ENCODE results near the gene HINFP. TPM values are rescaled to one million over a fixed set of nuclear protein-coding genes. Genes with fewer than 3 reads are reported as not detected.

Gene HINFP
- total and polyA plus RNA-seq, 9 of the 15 experiments (the other 6 are each of a cell fraction or from before 2014, with no cell fraction given): 13.8 to 34.1 (median 22.5) TPM

DNA sequence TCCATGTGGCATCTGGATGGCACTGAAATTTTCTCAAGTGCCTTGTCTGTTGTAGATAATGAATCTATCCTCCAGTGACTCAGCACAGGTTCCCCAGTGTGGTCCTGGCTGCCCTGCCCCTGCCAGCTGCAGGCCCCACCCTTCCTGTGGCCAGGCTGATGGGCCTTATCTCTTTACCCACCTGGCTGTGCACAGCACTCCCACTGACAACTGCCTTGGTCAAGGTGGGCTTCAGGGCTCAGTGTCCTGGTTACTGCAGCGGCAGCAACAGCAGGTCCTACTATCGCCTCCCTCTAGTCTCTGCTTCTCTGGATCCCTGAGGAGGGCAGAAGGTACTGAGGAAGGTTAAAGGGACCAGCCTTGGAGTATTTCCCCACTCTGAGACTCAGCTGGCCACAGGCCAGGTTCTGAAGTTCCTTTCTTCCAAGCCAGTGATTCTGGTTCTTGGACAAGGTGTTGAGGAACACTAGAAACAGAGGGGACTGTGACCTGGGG, 33.6 kb upstream of the HINFP start (continued):
- TF ChIP-seq YY1 (IDR thresholded peaks at IDR 0.05; ENCODE audit: borderline replicate concordance in 1 of 3, control insufficient read depth in 1 of 3, extremely low read depth in 1 of 3, insufficient read depth in 3 of 3, insufficient read length in 1 of 3, insufficient replicate concordance in 2 of 3, low read depth in 1 of 3, low read length in 2 of 3) (peak in 2 of 3 experiments; percentile 6 to 15), HIVEP1 (CRISPR knock-in tag; IDR thresholded peaks at IDR 0.05) (0 out of 2 replicates have a peak, but pooled peaks have one; percentile 1), PTRF (tag; IDR thresholded peaks at IDR 0.05) (no peak), IRF2 (CRISPR knock-in tag; IDR thresholded peaks at IDR 0.05) (no peak), SUPT5H (IDR thresholded peaks at IDR 0.05) (peak; percentile 80), WHSC1 (IDR thresholded peaks at IDR 0.05; ENCODE audit: low read length) (no peak), KLF13 (tag; IDR thresholded peaks at IDR 0.05; ENCODE audit: borderline replicate concordance, low read depth) (peak; percentile 48; the same call in 1 of the 2 replicates), PCBP1 (IDR thresholded peaks at IDR 0.05; ENCODE audit: low read depth, low read length, poor library complexity, severe bottlenecking) (no peak), SIN3B (IDR thresholded peaks at IDR 0.05; ENCODE audit: low read depth) (no peak), ZNF57 (CRISPR knock-in tag; IDR thresholded peaks at IDR 0.05) (no peak), SREBF1 (IDR thresholded peaks at IDR 0.05; ENCODE audit: borderline replicate concordance, low read depth, low read length) (no peak), SMARCA4 (IDR thresholded peaks at IDR 0.05) (peak; percentile 98)
- TF ChIP-seq, protein P1, sequence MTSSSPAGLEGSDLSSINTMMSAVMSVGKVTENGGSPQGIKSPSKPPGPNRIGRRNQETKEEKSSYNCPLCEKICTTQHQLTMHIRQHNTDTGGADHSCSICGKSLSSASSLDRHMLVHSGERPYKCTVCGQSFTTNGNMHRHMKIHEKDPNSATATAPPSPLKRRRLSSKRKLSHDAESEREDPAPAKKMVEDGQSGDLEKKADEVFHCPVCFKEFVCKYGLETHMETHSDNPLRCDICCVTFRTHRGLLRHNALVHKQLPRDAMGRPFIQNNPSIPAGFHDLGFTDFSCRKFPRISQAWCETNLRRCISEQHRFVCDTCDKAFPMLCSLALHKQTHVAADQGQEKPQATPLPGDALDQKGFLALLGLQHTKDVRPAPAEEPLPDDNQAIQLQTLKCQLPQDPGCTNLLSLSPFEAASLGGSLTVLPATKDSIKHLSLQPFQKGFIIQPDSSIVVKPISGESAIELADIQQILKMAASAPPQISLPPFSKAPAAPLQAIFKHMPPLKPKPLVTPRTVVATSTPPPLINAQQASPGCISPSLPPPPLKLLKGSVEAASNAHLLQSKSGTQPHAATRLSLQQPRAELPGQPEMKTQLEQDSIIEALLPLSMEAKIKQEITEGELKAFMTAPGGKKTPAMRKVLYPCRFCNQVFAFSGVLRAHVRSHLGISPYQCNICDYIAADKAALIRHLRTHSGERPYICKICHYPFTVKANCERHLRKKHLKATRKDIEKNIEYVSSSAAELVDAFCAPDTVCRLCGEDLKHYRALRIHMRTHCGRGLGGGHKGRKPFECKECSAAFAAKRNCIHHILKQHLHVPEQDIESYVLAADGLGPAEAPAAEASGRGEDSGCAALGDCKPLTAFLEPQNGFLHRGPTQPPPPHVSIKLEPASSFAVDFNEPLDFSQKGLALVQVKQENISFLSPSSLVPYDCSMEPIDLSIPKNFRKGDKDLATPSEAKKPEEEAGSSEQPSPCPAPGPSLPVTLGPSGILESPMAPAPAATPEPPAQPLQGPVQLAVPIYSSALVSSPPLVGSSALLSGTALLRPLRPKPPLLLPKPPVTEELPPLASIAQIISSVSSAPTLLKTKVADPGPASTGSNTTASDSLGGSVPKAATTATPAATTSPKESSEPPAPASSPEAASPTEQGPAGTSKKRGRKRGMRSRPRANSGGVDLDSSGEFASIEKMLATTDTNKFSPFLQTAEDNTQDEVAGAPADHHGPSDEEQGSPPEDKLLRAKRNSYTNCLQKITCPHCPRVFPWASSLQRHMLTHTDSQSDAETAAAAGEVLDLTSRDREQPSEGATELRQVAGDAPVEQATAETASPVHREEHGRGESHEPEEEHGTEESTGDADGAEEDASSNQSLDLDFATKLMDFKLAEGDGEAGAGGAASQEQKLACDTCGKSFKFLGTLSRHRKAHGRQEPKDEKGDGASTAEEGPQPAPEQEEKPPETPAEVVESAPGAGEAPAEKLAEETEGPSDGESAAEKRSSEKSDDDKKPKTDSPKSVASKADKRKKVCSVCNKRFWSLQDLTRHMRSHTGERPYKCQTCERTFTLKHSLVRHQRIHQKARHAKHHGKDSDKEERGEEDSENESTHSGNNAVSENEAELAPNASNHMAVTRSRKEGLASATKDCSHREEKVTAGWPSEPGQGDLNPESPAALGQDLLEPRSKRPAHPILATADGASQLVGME (CRISPR knock-in tag; IDR thresholded peaks at IDR 0.05): no peak
- TF ChIP-seq, protein P2, sequence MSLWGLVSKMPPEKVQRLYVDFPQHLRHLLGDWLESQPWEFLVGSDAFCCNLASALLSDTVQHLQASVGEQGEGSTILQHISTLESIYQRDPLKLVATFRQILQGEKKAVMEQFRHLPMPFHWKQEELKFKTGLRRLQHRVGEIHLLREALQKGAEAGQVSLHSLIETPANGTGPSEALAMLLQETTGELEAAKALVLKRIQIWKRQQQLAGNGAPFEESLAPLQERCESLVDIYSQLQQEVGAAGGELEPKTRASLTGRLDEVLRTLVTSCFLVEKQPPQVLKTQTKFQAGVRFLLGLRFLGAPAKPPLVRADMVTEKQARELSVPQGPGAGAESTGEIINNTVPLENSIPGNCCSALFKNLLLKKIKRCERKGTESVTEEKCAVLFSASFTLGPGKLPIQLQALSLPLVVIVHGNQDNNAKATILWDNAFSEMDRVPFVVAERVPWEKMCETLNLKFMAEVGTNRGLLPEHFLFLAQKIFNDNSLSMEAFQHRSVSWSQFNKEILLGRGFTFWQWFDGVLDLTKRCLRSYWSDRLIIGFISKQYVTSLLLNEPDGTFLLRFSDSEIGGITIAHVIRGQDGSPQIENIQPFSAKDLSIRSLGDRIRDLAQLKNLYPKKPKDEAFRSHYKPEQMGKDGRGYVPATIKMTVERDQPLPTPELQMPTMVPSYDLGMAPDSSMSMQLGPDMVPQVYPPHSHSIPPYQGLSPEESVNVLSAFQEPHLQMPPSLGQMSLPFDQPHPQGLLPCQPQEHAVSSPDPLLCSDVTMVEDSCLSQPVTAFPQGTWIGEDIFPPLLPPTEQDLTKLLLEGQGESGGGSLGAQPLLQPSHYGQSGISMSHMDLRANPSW (CRISPR knock-in tag; IDR thresholded peaks at IDR 0.05): no peak
- TF ChIP-seq, protein P3, sequence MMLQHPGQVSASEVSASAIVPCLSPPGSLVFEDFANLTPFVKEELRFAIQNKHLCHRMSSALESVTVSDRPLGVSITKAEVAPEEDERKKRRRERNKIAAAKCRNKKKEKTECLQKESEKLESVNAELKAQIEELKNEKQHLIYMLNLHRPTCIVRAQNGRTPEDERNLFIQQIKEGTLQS (IDR thresholded peaks at IDR 0.05): peak; percentile 73; the same call in 1 of the 2 replicates
- TF ChIP-seq, protein P3 (CRISPR knock-in tag; conservative IDR thresholded peaks at IDR 0.05): peak; percentile 18; the same call in 1 of the 2 replicates
